HEK293 (cell line): ENCODE results near the gene INPP5D.

ENCODE experiments used
- CTCF ChIA-PET: fragments of 350-600 bp; formaldehyde crosslinking; extraction: SDS; loops from one replicate; lab custom pipeline; 2021; ENCODE audit warnings: antibody characterized with exemption; lab: Yijun Ruan, JAX
- POLR2A ChIA-PET: fragments of 300-600 bp; formaldehyde crosslinking; extraction: SDS; loops from one replicate; lab custom pipeline; 2020; ENCODE audit warnings: antibody characterized with exemption, inconsistent platforms; lab: Yijun Ruan, JAX
- H3K27ac ChIP-seq: fragments of 200-500 bp; sonication (Bioruptor generic); 2 replicates; pipeline ENCODE4 v1.5.1; 2014; ENCODE audit warnings: low read depth, low read length, control low read depth, inconsistent platforms; ENCODE audit errors: extremely low read depth
- H3K36me3 ChIP-seq, 2 experiments: fragments of 200-500 bp in 1 of 2; sonication (Bioruptor generic) in 1 of 2; 1 replicate in 1 of 2; 2 replicates in 1 of 2; pipeline ENCODE4 v1.5.1; 2014 to 2017; ENCODE audit warnings: inconsistent platforms in 2 of 2, low read length in 2 of 2; ENCODE audit not compliant: control insufficient read depth in 2 of 2, insufficient read depth in 1 of 2
- H3K4me1 ChIP-seq: fragments of 200-500 bp; sonication (Bioruptor generic); 2 replicates; pipeline ENCODE4 v1.5.1; 2014; ENCODE audit warnings: mild to moderate bottlenecking, low read length, inconsistent platforms; ENCODE audit not compliant: control insufficient read depth, insufficient read depth
- H3K4me3 ChIP-seq: 2 replicates; pipeline ENCODE4 v1.5.1; 2011; ENCODE audit warnings: low read depth, mild to moderate bottlenecking, control low read depth, low read length, moderate library complexity
- H3K9me3 ChIP-seq: fragments of 200-500 bp; sonication (Bioruptor generic); 2 replicates; pipeline ENCODE4 v1.5.1; 2014; ENCODE audit warnings: low read depth, low read length, inconsistent platforms; ENCODE audit not compliant: control insufficient read depth, insufficient read depth
- KLF9 ChIP-seq: fragments of 450-650 bp; formaldehyde crosslinking; IDR thresholded peaks from 2 replicates; pipeline ENCODE4 v1.5.1; 2016; ENCODE audit warnings: missing biosample characterization, missing genetic modification characterization, low read depth
- SCRT2 ChIP-seq: fragments of 450-650 bp; formaldehyde crosslinking; IDR thresholded peaks from 2 replicates; pipeline ENCODE4 v1.5.1; 2016; ENCODE audit warnings: missing biosample characterization, missing genetic modification characterization
- ZFP3 ChIP-seq: fragments of 450-650 bp; formaldehyde crosslinking; IDR thresholded peaks from 2 replicates; pipeline ENCODE4 v1.5.1; 2016; ENCODE audit warnings: low read depth, missing biosample characterization, missing genetic modification characterization
- ZNF10 ChIP-seq: fragments of 450-650 bp; formaldehyde crosslinking; IDR thresholded peaks from 2 replicates; pipeline ENCODE4 v1.5.1; 2017; ENCODE audit warnings: missing biosample characterization, missing genetic modification characterization
- ZNF132 ChIP-seq: fragments of 450-650 bp; formaldehyde crosslinking; IDR thresholded peaks from 2 replicates; pipeline ENCODE4 v1.5.1; 2017; ENCODE audit warnings: missing biosample characterization, missing genetic modification characterization, borderline replicate concordance
- ZNF155 ChIP-seq: fragments of 450-650 bp; formaldehyde crosslinking; IDR thresholded peaks from 2 replicates; pipeline ENCODE4 v1.5.1; 2016; ENCODE audit warnings: missing biosample characterization, missing genetic modification characterization
- ZNF175 ChIP-seq: fragments of 450-650 bp; formaldehyde crosslinking; IDR thresholded peaks from 2 replicates; pipeline ENCODE4 v1.5.1; 2016; ENCODE audit warnings: missing biosample characterization, missing genetic modification characterization
- ZNF221 ChIP-seq: fragments of 450-650 bp; formaldehyde crosslinking; IDR thresholded peaks from 2 replicates; pipeline ENCODE4 v1.5.1; 2017; ENCODE audit warnings: missing biosample characterization, missing genetic modification characterization, borderline replicate concordance
- ZNF354C ChIP-seq: fragments of 450-650 bp; formaldehyde crosslinking; IDR thresholded peaks from 2 replicates; pipeline ENCODE4 v1.5.1; 2016; ENCODE audit warnings: missing biosample characterization, missing genetic modification characterization, low read depth, borderline replicate concordance
- ZNF48 ChIP-seq: fragments of 450-650 bp; formaldehyde crosslinking; IDR thresholded peaks from 2 replicates; pipeline ENCODE4 v1.5.1; 2016; ENCODE audit warnings: missing biosample characterization, missing genetic modification characterization
- ZNF514 ChIP-seq: fragments of 450-650 bp; formaldehyde crosslinking; IDR thresholded peaks from 2 replicates; pipeline ENCODE4 v1.5.1; 2016; ENCODE audit warnings: missing biosample characterization, missing genetic modification characterization
- ZNF624 ChIP-seq: fragments of 450-650 bp; formaldehyde crosslinking; IDR thresholded peaks from 2 replicates; pipeline ENCODE4 v1.5.1; 2017; ENCODE audit warnings: missing biosample characterization, missing genetic modification characterization
- ZSCAN30 ChIP-seq: fragments of 450-650 bp; IDR thresholded peaks from 2 replicates; pipeline ENCODE4 v1.5.1; 2018; ENCODE audit warnings: missing biosample characterization, mild to moderate bottlenecking, missing genetic modification characterization, moderate library complexity
- TF ChIP-seq, protein P1 (sequence below): fragments of 450-650 bp; formaldehyde crosslinking; IDR thresholded peaks from 2 replicates; pipeline ENCODE4 v1.5.1; 2016; ENCODE audit warnings: missing biosample characterization, missing genetic modification characterization, borderline replicate concordance
- TF ChIP-seq, protein P2 (sequence below): fragments of 450-650 bp; formaldehyde crosslinking; IDR thresholded peaks from 2 replicates; pipeline ENCODE4 v1.5.1; 2016; ENCODE audit warnings: missing biosample characterization, missing genetic modification characterization

Gene INPP5D

DNA sequence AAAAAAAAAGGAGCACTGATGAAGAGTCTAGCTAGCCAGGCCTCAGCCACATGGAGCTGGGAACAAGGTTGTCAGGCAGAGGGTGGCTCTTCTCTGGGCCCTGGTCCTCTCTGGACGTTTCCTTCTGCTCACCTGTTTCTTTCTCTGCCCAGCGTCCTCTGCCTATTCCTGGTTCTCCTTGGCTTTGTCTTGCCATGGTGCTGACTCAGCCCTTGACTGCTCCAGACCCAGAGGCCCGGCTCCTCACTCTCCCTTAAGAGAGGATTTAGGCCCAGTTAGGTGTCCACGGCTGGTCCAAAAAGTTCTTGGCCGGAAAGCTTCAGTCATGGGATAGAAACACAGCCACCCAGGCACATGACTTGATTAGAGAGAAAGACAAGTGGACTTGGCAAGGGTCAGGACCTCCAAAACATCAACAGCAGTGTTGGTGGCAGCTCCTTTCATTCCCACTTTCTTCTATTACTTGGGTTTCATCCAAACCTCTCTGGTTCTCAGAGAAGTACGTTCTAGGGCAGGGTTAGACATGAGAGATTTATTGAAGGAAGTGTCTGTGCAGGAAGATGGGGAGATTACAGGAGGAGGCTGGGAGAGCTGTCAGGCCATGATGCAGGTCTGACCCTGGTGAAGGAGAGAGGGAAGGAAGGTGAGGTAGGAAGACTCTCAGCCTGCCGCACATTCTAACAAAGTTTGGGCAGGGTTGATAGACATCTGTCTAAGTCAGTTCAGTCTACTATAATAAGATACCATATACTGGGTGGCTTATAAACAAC, 176.9 kb downstream of the INPP5D start:
- Histone ChIP-seq H3K9me3 (no peaks in the 10 kb centered on the region), H3K27ac (no peak overlapping the region), H3K36me3 (no peaks in the 10 kb centered on the region), H3K4me3 (no peak overlapping the region), H3K4me1 (no peaks in the 10 kb centered on the region)
- CTCF ChIA-PET, result interaction anchor here (0.6 to 1.1 kb wide), 2 partner anchors 12 to 491 kb away, joined by 3 read pairs; no protein-coding TSS in a partner anchor
- TF ChIP-seq ZNF132 (tag by site-specific recombination), result 0 out of 2 replicates have a peak, but pooled peaks have one; percentile 19
- TF ChIP-seq ZNF624 (tag by site-specific recombination), result no peak
- POLR2A ChIA-PET, result interaction anchor here (0.6 kb wide), 1 partner anchor 143 kb away, joined by 4 read pairs; no protein-coding TSS in a partner anchor

DNA sequence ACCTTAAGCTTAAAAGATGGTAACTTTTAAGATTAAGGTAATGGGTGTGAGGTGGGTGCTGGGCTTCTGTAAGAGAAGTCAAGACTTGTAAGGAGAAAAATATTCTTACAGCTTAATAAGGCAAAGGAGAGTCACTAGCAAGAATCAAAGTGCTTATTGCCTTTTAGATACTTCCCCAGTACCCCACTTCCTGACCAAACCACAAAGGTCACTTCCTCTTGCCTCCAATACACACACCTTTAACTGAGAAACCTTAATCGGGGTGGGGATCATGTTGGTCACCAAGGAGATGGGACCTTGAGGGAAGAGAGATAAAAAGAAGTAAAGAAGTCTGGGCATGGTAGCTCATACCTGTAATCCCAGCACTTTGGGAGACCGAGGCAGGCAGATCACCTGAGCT, 180.8 kb downstream of the INPP5D start:
- Histone ChIP-seq H3K36me3 (no peaks in the 10 kb centered on the region), H3K27ac (no peak overlapping the region), H3K4me3 (no peak overlapping the region), H3K9me3 (no peaks in the 10 kb centered on the region), H3K4me1 (no peaks in the 10 kb centered on the region)
- CTCF ChIA-PET, result interaction anchor here (1.0 kb wide), 2 partner anchors 142 to 387 kb away, joined by 3 read pairs; no protein-coding TSS in a partner anchor
- TF ChIP-seq ZNF354C, result no peak
- no peak for TF ChIP-seq ZFP3 (tag by site-specific recombination)
- no peak for TF ChIP-seq ZNF221 (tag by site-specific recombination)
- TF ChIP-seq ZNF514 (tag by site-specific recombination), result no peak
- TF ChIP-seq ZNF48 (tag by site-specific recombination), result no peak
- TF ChIP-seq, protein P1, sequence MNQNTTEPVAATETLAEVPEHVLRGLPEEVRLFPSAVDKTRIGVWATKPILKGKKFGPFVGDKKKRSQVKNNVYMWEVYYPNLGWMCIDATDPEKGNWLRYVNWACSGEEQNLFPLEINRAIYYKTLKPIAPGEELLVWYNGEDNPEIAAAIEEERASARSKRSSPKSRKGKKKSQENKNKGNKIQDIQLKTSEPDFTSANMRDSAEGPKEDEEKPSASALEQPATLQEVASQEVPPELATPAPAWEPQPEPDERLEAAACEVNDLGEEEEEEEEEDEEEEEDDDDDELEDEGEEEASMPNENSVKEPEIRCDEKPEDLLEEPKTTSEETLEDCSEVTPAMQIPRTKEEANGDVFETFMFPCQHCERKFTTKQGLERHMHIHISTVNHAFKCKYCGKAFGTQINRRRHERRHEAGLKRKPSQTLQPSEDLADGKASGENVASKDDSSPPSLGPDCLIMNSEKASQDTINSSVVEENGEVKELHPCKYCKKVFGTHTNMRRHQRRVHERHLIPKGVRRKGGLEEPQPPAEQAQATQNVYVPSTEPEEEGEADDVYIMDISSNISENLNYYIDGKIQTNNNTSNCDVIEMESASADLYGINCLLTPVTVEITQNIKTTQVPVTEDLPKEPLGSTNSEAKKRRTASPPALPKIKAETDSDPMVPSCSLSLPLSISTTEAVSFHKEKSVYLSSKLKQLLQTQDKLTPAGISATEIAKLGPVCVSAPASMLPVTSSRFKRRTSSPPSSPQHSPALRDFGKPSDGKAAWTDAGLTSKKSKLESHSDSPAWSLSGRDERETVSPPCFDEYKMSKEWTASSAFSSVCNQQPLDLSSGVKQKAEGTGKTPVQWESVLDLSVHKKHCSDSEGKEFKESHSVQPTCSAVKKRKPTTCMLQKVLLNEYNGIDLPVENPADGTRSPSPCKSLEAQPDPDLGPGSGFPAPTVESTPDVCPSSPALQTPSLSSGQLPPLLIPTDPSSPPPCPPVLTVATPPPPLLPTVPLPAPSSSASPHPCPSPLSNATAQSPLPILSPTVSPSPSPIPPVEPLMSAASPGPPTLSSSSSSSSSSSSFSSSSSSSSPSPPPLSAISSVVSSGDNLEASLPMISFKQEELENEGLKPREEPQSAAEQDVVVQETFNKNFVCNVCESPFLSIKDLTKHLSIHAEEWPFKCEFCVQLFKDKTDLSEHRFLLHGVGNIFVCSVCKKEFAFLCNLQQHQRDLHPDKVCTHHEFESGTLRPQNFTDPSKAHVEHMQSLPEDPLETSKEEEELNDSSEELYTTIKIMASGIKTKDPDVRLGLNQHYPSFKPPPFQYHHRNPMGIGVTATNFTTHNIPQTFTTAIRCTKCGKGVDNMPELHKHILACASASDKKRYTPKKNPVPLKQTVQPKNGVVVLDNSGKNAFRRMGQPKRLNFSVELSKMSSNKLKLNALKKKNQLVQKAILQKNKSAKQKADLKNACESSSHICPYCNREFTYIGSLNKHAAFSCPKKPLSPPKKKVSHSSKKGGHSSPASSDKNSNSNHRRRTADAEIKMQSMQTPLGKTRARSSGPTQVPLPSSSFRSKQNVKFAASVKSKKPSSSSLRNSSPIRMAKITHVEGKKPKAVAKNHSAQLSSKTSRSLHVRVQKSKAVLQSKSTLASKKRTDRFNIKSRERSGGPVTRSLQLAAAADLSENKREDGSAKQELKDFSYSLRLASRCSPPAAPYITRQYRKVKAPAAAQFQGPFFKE, result no peak
- TF ChIP-seq ZNF10 (tag by site-specific recombination), result no peak
- no peak for TF ChIP-seq SCRT2
- no peak for TF ChIP-seq ZNF175 (tag by site-specific recombination)
- TF ChIP-seq, protein P2, sequence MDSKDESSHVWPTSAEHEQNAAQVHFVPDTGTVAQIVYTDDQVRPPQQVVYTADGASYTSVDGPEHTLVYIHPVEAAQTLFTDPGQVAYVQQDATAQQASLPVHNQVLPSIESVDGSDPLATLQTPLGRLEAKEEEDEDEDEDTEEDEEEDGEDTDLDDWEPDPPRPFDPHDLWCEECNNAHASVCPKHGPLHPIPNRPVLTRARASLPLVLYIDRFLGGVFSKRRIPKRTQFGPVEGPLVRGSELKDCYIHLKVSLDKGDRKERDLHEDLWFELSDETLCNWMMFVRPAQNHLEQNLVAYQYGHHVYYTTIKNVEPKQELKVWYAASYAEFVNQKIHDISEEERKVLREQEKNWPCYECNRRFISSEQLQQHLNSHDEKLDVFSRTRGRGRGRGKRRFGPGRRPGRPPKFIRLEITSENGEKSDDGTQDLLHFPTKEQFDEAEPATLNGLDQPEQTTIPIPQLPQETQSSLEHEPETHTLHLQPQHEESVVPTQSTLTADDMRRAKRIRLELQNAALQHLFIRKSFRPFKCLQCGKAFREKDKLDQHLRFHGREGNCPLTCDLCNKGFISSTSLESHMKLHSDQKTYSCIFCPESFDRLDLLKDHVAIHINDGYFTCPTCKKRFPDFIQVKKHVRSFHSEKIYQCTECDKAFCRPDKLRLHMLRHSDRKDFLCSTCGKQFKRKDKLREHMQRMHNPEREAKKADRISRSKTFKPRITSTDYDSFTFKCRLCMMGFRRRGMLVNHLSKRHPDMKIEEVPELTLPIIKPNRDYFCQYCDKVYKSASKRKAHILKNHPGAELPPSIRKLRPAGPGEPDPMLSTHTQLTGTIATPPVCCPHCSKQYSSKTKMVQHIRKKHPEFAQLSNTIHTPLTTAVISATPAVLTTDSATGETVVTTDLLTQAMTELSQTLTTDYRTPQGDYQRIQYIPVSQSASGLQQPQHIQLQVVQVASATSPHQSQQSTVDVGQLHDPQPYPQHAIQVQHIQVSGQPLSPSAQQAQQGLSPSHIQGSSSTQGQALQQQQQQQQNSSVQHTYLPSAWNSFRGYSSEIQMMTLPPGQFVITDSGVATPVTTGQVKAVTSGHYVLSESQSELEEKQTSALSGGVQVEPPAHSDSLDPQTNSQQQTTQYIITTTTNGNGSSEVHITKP (tag by site-specific recombination), result no peak
- TF ChIP-seq KLF9, result no peak
- no peak for TF ChIP-seq ZNF155 (tag by site-specific recombination)
- no peak for TF ChIP-seq ZSCAN30 (tag by site-specific recombination)
- POLR2A ChIA-PET, result no interaction called here
